Activated B cell treated with CpG ODN at 0.5 μM for 24 hours (primary cell): ENCODE measurements around the gene OSBPL3. TPM values are rescaled to one million over a fixed set of nuclear protein-coding genes. Genes with fewer than 3 reads are reported as not detected.

ENCODE experiments used
- ATAC-seq: fragments of 200-7000 bp; cut with Tn5 transposase; one replicate; pipeline ENCODE4 v1.10.0; 2021; ENCODE audit warnings: low read depth, mild to moderate bottlenecking, moderate library complexity
- CTCF ChIA-PET: fragments of 350-600 bp; sonication (Branson Sonifier 250); formaldehyde crosslinking; loops from one replicate; lab custom pipeline; 2021; ENCODE audit warnings: antibody characterized with exemption; lab: Charles Lee
- POLR2A ChIA-PET: fragments of 350-600 bp; sonication (Branson Sonifier 250); formaldehyde crosslinking; loops from one replicate; lab custom pipeline; 2021; ENCODE audit warnings: antibody characterized with exemption; lab: Charles Lee
- DNase-seq: peaks from one replicate; pipeline ENCODE4 v3.0.0; 2022
- H3K27ac Mint-ChIP-seq: one replicate; pipeline ENCODE4 v1.8.0; 2020; ENCODE audit warnings: mixed read lengths
- H3K27me3 Mint-ChIP-seq: one replicate; pipeline ENCODE4 v1.8.0; 2021; ENCODE audit warnings: mixed read lengths
- H3K36me3 Mint-ChIP-seq: one replicate; pipeline ENCODE4 v1.8.0; 2021; ENCODE audit warnings: low read depth, mixed read lengths
- H3K4me1 Mint-ChIP-seq: one replicate; pipeline ENCODE4 v1.8.0; 2021; ENCODE audit warnings: mixed read lengths
- H3K4me3 Mint-ChIP-seq: one replicate; pipeline ENCODE4 v1.8.0; 2020; ENCODE audit warnings: mild to moderate bottlenecking, mixed read lengths
- H3K9me3 Mint-ChIP-seq: one replicate; pipeline ENCODE4 v1.8.0; 2020; ENCODE audit warnings: mixed read lengths
- CTCF ChIP-seq: fragments of 200-600 bp; IDR thresholded peaks from one replicate; pipeline ENCODE4 v1.8.0; 2022; ENCODE audit warnings: antibody characterized with exemption, mild to moderate bottlenecking
- intact Hi-C: fragments of 100-400 bp; cut with micrococcal nuclease; formaldehyde crosslinking; loops from one replicate; pipeline ENCODE4 v1.15.1; 2024
- total RNA-seq: library from RNA; stranded (reverse); gene quantifications from 2 replicates; pipeline ENCODE4 v1.2.3, GENCODE V29; 2022

The OSBPL3 gene
- total RNA-seq, 1 donor from 2014 or later: 33.3 TPM

GRCh38 chr7:24965831-24966708 lies 13.9 kb downstream of the OSBPL3 start:
- Mint-ChIP-seq H3K9me3 (no peaks in the 10 kb centered on the region), H3K4me3 (peak overlapping the region; percentile 42), H3K4me1 (peaks cover 74% of the 10 kb centered on the region), H3K36me3 (no peaks in the 10 kb centered on the region), H3K27me3 (no peaks in the 10 kb centered on the region), H3K27ac (peak overlapping the region; percentile 84)
- peak; percentile 57 for ATAC-seq
- no peak for TF ChIP-seq CTCF
- intact Hi-C loops: loop anchor here (2.0 kb wide), 1 partner anchor 17 kb away; no protein-coding TSS in a partner anchor
- ChIA-PET CTCF (interaction anchor here (0.6 to 3.1 kb wide), 4 partner anchors 12 to 145 kb away, joined by 4 to 11 read pairs (median 6); no protein-coding TSS in a partner anchor), POLR2A (interaction anchor here (1.2 to 1.8 kb wide), 4 partner anchors 15 to 159 kb away, joined by 3 to 15 read pairs (median 4); partner anchors contain the start of gene CYCS)
- DNase-seq: no peak

GRCh38 chr7:24964191-24964590 lies 15.8 kb downstream of the OSBPL3 start:
- Mint-ChIP-seq H3K36me3 (no peaks in the 10 kb centered on the region), H3K4me1 (peaks cover 87% of the 10 kb centered on the region), H3K27me3 (no peaks in the 10 kb centered on the region), H3K27ac (peak overlapping the region; percentile 21), H3K4me3 (no peak overlapping the region), H3K9me3 (no peaks in the 10 kb centered on the region)
- ATAC-seq (no peak), DNase-seq (no peak)
- TF ChIP-seq CTCF: no peak
- intact Hi-C loops: no loop called here
- POLR2A ChIA-PET: interaction anchor here (0.6 to 1.5 kb wide), 3 partner anchors 9 to 122 kb away, joined by 3 to 4 read pairs (median 4); partner anchors contain the start of gene OSBPL3
- CTCF ChIA-PET: interaction anchor here (3.2 kb wide), 1 partner anchor 15 kb away, joined by 10 read pairs; the partner anchor contains the start of gene OSBPL3

DNA sequence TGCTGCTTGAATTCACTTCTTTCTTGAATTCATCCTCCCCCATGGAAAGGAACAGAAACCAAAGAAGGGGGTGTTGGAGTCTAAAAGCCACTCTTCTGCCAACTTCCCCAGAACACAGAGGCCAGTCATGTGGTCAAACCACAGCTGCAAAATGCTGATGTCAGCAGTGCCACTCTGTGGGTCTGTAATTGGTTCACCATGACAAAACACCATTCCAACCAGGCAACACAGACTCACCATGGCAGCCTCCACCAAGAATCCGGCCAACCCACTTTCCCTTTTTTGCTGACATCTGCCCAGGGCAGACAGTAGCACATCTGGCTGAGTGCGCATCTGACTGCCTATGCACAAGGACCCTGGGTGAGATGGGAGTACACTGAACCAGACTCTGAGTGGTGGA lies 16.8 kb downstream of the OSBPL3 start:
- no peaks in the 10 kb centered on the region for H3K36me3 Mint-ChIP-seq
- H3K27me3 Mint-ChIP-seq: no peaks in the 10 kb centered on the region
- intact Hi-C loops: loop anchor here (1.0 to 2.0 kb wide), 4 partner anchors 12 to 142 kb away; partner anchors contain the start of gene OSBPL3
- ChIA-PET POLR2A (interaction anchor here (0.7 to 1.5 kb wide), 3 partner anchors 17 to 142 kb away, joined by 3 to 11 read pairs (median 3); partner anchors contain the start of gene OSBPL3), CTCF (interaction anchor here (1.3 to 3.2 kb wide), 3 partner anchors 16 to 142 kb away, joined by 3 to 10 read pairs (median 7); partner anchors contain the start of gene OSBPL3)
- peak overlapping the region; percentile 57 for H3K27ac Mint-ChIP-seq
- no peak for TF ChIP-seq CTCF
- DNase-seq: peak; percentile 52
- H3K9me3 Mint-ChIP-seq: no peaks in the 10 kb centered on the region
- peak; percentile 69 for ATAC-seq
- peaks cover 90% of the 10 kb centered on the region for H3K4me1 Mint-ChIP-seq
- peak overlapping the region; percentile 47 for H3K4me3 Mint-ChIP-seq

DNA sequence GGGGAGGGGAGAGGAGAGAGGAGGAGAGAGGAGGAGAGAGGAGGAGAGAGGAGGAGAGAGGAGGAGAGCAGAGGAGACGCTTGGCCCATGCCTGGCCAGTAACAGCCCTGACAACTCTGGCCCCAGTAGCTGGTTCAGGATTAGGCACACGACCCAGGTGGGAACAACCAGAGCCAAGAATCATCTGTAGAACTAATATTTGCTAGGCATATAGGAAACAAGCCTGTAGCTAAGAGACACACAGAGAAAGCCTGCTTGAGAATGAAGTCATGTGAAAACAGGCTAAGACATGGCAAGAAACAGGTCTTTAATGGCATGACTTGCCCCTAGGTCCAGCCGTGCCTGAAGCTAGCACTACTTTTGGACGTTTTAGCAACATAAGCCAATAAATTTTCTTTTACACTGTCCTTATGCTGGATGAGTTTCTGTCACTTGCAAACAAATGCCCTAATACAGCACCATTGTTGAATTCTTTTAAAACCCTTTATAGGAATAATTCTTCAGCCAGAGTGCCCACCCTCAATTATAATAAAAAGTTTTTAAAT lies 17.5 kb downstream of the OSBPL3 start:
- ATAC-seq (no peak), DNase-seq (no peak)
- Mint-ChIP-seq H3K27ac (no peak overlapping the region), H3K4me1 (peaks cover 87% of the 10 kb centered on the region), H3K4me3 (no peak overlapping the region), H3K27me3 (no peaks in the 10 kb centered on the region), H3K9me3 (no peaks in the 10 kb centered on the region), H3K36me3 (no peaks in the 10 kb centered on the region)
- ChIA-PET POLR2A (interaction anchor here (0.5 to 1.5 kb wide), 4 partner anchors 15 to 141 kb away, joined by 3 to 11 read pairs (median 6); partner anchors contain the start of gene OSBPL3), CTCF (interaction anchor here (1.3 to 3.2 kb wide), 3 partner anchors 17 to 142 kb away, joined by 3 to 10 read pairs (median 7); partner anchors contain the start of gene OSBPL3)
- TF ChIP-seq CTCF: no peak
- intact Hi-C loops: loop anchor here (2.0 kb wide), 1 partner anchor 56 kb away; no protein-coding TSS in a partner anchor
